NCI-H82 treated with DMSO at 0.1 percent for 48 hours (cell line): ENCODE results near the gene NMT1.

Experiments
- DNase-seq: peaks from one replicate; lab custom pipeline; 2025; ENCODE audit not compliant: unreplicated experiment; lab: John Stamatoyannopoulos, UW

Gene NMT1

DNA sequence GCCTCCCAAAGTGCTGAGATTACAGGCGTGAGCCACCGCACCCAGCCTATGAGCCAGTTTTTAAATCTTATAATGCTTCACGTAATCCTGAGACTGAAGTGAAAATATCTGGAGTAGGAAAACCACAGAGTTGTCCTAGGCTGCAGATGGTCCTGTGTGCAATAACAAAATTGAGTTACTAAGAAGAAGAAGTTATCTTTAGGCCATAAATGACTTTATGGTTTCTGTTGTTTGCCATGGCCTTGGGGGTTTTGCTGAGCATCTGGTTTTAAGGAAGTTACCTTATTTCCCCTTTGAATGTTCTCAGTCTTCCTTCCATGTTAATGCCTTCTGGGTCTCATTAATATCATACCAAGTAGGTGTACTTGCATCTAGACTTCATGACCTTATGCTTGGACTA is 16.5 kb downstream of the NMT1 start:
- DNase-seq, result no peak

GRCh38 chr17:45081047-45081703 is 20.1 kb downstream of the NMT1 start:
- DNase-seq, result no peak

GRCh38 chr17:45086391-45086790 is 25.3 kb downstream of the NMT1 start:
- DNase-seq, result no peak

GRCh38 chr17:45086865-45087503 is 25.9 kb downstream of the NMT1 start:
- no peak for DNase-seq

GRCh38 chr17:45087504-45087975 is 26.4 kb downstream of the NMT1 start:
- DNase-seq, result no peak

DNA sequence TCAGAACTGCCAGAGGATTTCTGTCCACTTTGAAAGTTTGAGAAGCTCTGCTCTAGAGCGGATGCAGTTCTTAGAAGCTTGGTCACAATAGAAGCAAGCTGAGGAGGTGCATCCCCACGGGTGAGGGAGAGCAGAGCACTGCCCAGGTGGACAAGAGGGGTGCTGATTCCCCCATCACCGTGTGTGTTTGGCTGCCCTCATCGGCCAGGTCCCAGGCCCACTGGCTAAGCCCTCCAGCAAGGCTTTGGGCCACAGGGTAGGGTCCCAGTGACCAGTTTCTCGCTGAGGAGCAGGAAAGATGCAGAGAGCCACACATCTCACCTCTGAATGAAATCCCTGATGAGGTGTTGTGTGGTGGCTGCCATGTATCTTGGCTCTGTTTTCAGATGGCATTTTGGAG is 26.9 kb downstream of the NMT1 start:
- DNase-seq, result no peak

- DNase-seq, result no peak
Observed at GRCh38 chr17:45088741-45089140, 27.6 kb downstream of the NMT1 start.

- DNase-seq, result no peak
Observed at GRCh38 chr17:45090711-45091110, 29.6 kb downstream of the NMT1 start.

- DNase-seq, result no peak
Observed at GRCh38 chr17:45091778-45092425, 30.8 kb downstream of the NMT1 start.

GRCh38 chr17:45092911-45093430 is 31.9 kb downstream of the NMT1 start:
- no peak for DNase-seq

DNA sequence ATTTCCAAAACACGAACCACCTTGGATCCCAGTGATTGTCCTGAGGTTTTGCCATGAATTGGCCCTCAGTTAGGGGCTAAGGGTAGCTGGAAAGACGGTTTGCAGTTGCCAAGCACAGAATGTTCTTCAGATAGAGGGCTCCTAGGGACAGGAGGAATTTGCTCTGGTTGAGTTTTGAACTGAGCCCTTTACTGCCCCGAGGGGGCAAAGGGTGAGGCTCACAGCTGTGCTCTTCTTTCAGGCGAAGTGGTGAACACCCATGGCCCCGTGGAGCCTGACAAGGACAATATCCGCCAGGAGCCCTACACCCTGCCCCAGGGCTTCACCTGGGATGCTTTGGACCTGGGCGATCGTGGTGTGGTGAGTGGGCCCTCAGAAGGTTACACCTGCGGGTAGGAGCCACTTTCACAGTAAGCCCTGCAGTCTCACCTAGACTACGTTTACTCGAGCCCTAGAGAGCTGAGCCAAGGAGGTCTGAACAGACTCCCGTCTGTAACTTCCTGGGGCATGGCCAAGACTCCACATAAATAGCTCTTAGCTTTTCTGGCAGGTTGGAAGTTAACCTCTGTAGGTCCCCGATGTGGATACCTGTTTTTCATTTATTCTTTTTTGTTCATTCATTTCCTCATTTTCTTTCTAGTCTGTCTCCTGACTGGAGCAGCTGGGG is 32.5 kb downstream of the NMT1 start:
- no peak for DNase-seq

- DNase-seq, result no peak
Observed at GRCh38 chr17:45096141-45096540, 35.0 kb downstream of the NMT1 start.

GRCh38 chr17:45096926-45097325 is 35.8 kb downstream of the NMT1 start:
- no peak for DNase-seq

- no peak for DNase-seq
Observed at GRCh38 chr17:45098081-45098868, 37.2 kb downstream of the NMT1 start.

DNA sequence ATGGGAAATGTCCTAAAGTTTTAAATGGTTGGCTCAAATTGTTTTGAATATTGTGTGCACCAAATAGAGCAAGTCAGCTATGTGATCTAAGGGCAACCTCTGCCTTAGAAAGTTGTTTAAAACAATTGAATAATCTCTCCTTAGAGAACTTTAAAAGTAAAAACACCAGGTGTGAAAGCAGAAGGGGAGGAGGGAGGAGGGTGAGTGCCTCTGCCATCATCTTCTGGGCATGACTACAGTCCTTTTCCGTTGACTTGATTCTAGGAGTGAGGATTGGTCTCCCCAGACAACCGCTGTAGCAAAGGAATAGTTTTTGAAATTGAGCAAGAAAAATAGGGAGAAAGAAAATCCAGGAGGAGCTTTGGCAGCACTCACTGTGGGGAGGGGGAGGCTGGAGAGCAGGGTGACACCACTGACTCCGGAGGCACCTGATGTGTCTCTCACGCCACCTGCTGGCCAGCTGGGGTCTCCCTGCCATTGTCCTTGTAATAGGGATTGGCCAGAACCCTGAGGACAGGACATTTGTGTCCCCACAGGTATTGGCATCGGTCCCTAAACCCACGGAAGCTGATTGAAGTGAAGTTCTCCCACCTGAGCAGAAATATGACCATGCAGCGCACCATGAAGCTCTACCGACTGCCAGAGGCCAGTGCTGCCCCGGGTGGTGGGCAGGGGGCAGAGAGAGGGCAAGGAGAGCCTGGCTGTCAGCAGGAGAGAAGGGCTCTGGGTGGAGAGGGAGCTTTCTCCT is 37.9 kb downstream of the NMT1 start:
- peak; percentile 63 for DNase-seq

DNA sequence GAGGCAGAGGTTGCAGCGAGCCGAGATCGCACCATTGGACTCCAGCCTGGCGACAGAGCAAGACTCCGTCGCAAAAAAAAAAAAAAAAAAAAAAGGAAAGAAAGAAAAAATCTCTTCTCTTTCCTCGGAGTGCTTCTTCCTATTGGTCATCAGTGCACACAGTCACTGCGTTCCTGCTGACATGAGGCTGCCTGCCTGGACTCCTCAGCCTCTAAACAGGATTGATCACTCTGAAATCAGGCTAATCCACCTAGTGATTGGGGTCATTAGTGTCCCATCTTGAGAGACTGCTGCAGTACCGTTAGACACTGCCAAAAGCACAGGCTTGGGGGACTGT is 40.4 kb downstream of the NMT1 start:
- no peak for DNase-seq

DNA sequence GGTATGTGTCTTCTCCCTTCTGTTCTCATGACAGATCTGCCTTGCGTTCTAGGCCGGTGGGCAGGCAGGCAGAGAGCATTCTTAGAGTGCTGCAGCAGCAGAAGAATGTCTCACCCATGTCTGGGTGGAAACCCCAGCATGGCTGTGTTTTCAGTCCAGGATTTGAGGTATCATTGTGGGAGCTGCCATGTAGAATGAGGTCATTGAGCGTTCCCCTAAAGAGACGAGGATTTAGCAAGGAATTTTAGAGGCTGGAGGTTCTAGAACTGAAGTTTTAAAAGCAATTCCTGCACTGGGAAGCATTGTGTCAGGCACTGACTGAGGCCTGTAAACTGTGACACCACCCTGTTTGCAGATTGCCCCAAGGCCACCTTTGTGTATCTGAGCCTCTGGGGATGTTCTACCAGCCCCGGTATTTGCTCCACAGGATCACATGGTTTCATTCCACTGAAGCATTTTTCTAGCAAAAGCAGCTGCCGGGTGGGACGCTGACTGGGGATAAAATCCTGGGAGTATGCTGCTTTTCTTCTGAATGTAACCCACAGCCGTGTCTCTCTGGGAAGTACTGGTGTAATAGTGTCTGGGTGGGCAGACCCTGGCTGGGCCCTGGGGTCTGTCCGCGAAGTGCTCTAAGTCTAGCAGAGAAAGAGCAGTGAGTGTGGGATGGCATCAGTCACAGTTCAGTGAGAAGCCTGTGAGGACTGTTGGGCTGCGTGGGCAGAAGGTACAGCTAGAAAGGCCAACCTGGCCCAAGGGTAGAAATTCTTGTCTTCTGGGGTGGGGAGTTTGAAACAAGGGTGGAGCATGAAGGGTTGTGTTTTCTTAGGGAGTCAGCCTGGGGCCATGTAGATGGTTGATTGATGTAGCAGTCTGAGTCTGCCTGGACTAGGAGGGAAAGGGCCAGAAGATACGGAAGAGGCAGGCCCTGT is 41.0 kb downstream of the NMT1 start:
- no peak for DNase-seq

GRCh38 chr17:45102856-45103255 is 41.7 kb downstream of the NMT1 start:
- no peak for DNase-seq

GRCh38 chr17:45103269-45103795 is 42.2 kb downstream of the NMT1 start:
- no peak for DNase-seq
